ENCODE results near the gene POLR1E. TPM values are rescaled to one million over a fixed set of nuclear protein-coding genes. Genes with fewer than 3 reads are reported as not detected.

Gene POLR1E
- total RNA-seq, 1 donor from 2014 or later, result 11.9 TPM

GRCh38 chr9:37540634-37541033, 54.9 kb downstream of the POLR1E start:
- no peak for DNase-seq

- no peak for DNase-seq
These were observed 55.7 kb downstream of the POLR1E start for GRCh38 chr9:37541465-37541864.

DNA sequence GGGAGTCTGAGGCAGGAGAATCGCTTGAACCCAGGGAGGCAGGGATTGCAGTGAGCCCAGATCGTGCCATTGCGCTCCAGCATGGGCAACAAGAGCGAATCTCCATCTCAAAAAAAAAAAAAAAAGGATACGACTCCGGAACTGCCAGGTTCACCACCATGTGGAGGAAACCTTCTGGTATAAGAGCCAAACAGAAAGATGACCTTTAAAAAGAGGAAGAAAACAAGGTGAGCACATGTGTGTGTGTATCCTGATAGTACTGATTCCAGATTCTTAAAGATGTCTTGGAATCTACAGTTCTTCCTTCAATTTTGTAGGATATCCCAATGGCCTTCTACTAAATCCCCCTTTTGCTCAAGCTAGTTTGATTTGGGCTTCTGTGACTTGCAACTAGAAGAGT, 56.7 kb downstream of the POLR1E start:
- no peak for DNase-seq

GRCh38 chr9:37542895-37543294, 57.1 kb downstream of the POLR1E start:
- DNase-seq, result no peak

- no peak for DNase-seq
These were observed 57.7 kb downstream of the POLR1E start for GRCh38 chr9:37543468-37543867.

DNA sequence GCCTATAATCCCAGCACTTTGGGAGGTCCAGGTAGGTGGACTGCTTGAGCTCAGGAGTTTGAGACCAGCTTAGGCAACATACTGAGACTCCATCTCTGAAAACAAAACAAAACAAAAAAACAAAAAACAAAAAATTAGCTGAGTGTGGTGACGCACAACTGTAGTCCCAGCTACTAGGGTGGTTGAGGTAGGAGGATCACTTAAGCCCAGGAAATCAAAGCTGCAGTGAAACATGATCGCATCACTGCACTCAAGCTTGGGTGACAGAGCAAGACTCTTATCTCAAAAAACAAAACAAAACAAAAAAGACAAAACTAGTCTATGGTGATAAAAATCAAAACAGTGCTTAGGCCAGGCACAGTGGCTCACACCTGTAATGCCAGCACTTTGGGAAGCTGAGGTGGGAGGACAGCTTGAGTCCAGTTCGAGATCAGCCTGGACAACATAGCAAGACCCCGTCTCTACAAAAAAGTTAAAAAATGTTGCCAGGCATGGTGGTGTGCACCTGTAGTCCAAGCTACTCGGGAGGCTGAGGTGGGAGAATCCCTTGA, 61.7 kb downstream of the POLR1E start:
- no peak for DNase-seq

DNA sequence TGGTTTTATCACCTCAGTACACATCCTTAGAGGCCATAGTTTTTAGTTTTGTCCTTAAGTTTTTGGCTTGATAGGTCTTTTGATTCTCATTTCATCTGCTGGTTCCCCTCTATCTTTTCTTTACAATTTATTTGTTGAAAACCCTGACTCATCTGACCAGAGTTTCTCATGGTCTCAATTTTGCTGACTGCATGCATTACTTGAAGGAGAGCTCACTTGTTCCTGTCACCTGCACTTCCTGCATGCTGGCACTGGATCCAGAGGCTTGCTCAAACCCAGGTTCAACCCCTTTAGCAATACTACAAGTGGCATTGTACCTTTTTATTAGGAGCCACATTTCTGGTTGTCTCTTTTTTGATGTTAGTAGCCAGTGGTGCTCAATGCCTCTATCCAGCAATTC, 63.8 kb downstream of the POLR1E start:
- DNase-seq, result no peak

DNA sequence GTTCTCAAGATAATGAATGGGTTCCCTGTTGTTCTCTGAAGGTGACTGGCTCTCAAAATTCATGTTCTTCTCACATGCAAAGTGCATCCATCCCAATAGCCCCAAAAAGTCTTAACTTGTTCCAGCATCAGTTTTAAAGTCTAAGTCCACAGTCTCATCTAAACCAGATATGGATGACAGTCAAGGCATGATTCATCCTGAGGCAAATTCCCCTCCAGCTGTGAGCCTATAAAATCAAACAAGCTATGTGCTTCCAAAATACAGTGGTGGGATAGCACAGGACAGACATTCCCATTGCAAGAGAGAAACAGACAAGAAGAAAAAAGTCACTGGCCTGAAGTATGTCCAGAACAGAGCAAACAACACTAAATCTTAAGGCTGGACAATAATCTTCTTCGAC, 65.0 kb downstream of the POLR1E start:
- DNase-seq, result no peak

DNA sequence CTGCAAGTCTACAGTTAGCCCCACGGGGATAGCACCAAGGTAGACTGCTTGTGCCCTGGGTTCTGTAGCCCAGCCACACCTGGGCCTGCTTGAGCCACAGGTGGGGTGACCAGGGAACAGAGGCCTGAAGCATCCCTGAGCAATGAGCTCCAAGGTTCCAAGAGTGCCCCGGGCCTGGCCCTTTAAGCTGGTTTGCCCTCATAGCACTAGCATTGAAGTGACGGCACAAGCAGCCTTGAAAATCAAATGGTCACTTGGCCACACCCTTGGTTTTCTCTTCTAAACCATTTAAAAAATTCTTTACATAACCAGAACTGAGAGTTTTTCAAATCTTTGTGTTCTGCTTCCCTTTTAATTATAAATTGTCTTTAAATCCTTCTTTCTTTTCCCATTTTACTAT, 65.7 kb downstream of the POLR1E start:
- DNase-seq, result no peak

GRCh38 chr9:37551888-37552287, 66.1 kb downstream of the POLR1E start:
- no peak for DNase-seq

Other genes starting within 250 kb of the POLR1E start
- 113 and 174 TPM in 2 replicates for gene GRHPR, start 63.3 kb upstream of the POLR1E start, total RNA-seq
- gene ZBTB5, start 20.5 kb upstream of the POLR1E start, total RNA-seq, result 13.1 and 14.4 TPM in 2 replicates
- 12.8 and 17.0 TPM in 2 replicates for gene FBXO10, start 90.4 kb downstream of the POLR1E start, total RNA-seq
- 84.9 and 156 TPM in 2 replicates for gene TOMM5, start 106.6 kb downstream of the POLR1E start, total RNA-seq
- not detected in 2 replicates for gene FRMPD1, start 165.0 kb downstream of the POLR1E start, total RNA-seq

All from dermis blood vessel endothelial cell (primary cell).